ENCODE data around the gene CERS4.
"Not testable (repeated sequence)": the region's sequence is repeated elsewhere in the genome, so short reads cannot be mapped to it uniquely, and the experiment has no call there.

Gene CERS4

GRCh38 chr19:8208922-8209461 is at the start of gene CERS4:
Gene CERS4, plus strand, starts transcription at chr19:8209370. Its CDS starts 41,707 bp downstream, at chr19:8251077.
- peak; percentile 54 for FAIRE-seq
- peak; percentile 91 for DNase-seq (ENCODE audit: insufficient read length, low spot score)

- DNase-seq (ENCODE audit: insufficient read length, low spot score) (peak; percentile 9), FAIRE-seq (peak; percentile 65)
Measured at GRCh38 chr19:8161135-8161646, 48.0 kb upstream of the CERS4 start.

DNA sequence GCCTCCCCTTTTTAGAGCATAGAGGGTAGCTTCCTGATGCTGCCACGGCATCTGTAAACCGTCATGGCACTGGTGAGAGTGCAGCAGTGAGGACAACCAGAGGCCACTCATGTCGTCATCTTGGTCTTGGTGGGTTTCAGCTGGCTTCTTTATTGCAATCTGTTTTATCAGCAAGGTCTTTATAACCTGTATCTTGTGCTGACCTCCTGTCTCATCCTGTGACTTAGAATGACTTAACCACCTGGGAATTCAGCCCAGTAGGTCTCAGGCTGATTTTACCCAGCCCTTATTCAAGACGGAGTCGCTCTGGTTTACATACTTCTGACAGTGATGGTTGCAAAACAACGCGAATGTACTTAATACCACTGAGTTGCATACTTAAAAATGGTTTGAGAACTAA is 45.4 kb upstream of the CERS4 start:
- DNase-seq (ENCODE audit: insufficient read length, low spot score) (no peak), FAIRE-seq (no peak)

- no peak for FAIRE-seq
- DNase-seq (ENCODE audit: insufficient read length, low spot score), result no peak
Measured at GRCh38 chr19:8167985-8168384, 41.2 kb upstream of the CERS4 start.

- DNase-seq (ENCODE audit: insufficient read length, low spot score) (no peak), FAIRE-seq (no peak)
Measured at GRCh38 chr19:8168537-8168936, 40.6 kb upstream of the CERS4 start.

GRCh38 chr19:8174706-8175105 is 34.5 kb upstream of the CERS4 start:
- FAIRE-seq, result no peak

GRCh38 chr19:8180018-8180417 is 29.2 kb upstream of the CERS4 start:
- no peak for FAIRE-seq

More at GRCh38 chr19:8174706-8175105, 34.5 kb upstream of the CERS4 start:
- no peak for DNase-seq (ENCODE audit: insufficient read length, low spot score)

GRCh38 chr19:8184274-8184673 is 24.9 kb upstream of the CERS4 start:
- FAIRE-seq, result no peak
- DNase-seq (ENCODE audit: insufficient read length, low spot score), result no peak

More at GRCh38 chr19:8180018-8180417, 29.2 kb upstream of the CERS4 start:
- no peak for DNase-seq (ENCODE audit: insufficient read length, low spot score)

DNA sequence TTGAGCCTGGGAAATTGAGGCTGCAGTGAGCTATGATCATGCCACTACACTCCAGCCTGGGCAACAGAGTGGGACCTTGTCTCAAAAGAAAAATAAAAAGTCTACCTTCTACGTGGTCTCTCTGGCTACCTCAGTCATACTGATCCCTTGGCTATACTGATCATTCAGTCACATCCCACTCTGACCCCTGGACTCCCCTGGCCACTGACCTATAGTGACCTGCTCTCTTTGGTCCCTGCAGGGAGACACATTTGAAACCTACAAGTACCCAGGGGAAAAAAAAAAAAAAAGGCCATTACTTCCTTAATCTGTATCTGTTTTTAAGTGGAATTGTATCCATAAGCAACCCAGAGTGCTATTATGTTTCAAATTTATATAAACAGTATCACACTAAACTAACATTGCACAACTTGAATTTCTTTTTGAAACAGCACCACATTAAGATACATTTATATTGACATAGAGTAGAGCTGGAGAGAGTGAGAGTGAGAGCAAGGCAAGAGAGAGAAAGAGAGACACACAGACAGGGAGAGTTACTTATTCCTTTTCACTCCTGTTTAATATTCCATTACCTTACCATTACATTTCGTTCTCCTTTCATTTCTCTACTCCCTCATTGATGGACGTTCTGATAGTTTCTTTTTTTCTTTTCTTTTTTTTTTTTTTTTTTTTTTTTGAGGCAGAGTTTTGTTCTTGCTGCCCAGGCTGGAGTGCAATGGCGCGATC is 23.7 kb upstream of the CERS4 start:
- DNase-seq (ENCODE audit: insufficient read length, low spot score) (no peak), FAIRE-seq (no peak)

DNA sequence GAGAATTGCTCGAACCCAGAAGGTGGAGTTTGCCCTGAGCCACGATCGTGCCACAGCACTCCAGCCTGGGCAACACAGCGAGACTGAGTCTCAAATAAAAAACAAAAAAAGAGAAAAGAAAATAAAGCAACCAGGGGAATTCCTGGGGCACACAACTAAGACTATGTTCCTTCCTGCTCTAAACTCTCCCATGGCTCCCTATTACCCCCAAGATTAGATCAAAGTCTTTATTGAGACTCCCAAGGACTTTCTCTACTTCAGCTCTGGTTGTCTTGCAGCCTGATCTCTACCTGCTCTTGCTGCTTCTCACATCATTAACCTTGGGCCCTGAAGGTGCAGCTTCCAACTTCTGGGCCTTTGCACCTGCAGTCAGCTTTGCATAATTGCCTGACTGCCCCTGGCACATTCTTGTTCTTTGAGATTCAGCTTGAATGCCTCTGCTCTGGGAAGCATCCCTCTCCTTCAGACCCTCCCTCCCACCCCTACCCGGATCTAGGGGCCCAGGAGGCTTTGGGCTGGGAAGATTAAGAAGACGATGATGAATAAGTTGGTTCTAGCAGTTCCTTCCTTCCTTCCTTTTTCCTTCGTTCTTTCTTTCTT is 16.8 kb upstream of the CERS4 start:
- FAIRE-seq, result peak; percentile 88
- DNase-seq (ENCODE audit: insufficient read length, low spot score), result no peak

- DNase-seq (ENCODE audit: insufficient read length, low spot score) (no peak), FAIRE-seq (no peak)
Measured at GRCh38 chr19:8194528-8195267, 14.5 kb upstream of the CERS4 start.

GRCh38 chr19:8196271-8196927 is 12.8 kb upstream of the CERS4 start:
- DNase-seq (ENCODE audit: insufficient read length, low spot score) (no peak), FAIRE-seq (peak; percentile 88)

DNA sequence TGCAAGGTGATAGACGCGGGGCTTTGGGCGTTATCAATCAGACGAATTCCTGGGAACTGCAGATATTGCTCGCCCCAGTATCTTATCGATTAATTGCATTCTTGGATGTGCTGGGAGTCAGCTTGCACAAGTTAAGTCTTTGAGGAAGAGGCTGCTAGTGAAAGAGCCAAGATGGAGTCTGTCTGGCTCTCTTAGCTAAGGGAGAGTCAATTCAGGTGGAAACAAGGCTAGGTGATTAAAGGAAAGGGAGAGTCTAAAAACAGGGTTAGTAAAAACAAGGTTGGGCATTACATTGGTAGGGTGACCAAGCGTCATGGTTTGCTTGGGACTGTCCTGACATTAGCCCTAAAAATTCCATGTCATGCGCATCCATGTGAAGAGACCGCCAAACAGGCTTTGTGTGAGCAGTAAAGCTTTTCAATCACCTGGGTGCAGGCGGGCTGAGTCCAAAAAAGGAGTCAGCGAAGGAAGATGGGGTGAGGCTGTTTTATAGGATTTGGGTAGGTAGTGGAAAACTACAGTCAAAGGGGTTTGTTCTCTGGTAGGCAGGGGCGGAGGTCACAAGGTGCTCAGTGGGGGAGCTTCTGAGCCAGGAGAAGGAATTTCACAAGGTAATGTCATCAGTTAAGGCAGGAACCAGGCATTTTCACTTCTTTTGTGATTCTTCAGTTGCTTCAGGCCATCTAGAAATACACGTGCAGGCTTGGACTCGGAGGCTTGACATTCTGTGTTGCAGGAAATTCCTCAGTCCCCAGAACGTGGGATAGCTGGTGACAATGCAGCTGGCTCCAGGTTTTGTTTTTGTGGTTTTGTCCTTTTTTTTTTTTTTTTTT is 5.7 kb upstream of the CERS4 start:
- not testable (repeated sequence) for FAIRE-seq; DNase-seq (ENCODE audit: insufficient read length, low spot score)

GRCh38 chr19:8204961-8205360 is 4.2 kb upstream of the CERS4 start:
- DNase-seq (ENCODE audit: insufficient read length, low spot score), result no peak
- no peak for FAIRE-seq

DNA sequence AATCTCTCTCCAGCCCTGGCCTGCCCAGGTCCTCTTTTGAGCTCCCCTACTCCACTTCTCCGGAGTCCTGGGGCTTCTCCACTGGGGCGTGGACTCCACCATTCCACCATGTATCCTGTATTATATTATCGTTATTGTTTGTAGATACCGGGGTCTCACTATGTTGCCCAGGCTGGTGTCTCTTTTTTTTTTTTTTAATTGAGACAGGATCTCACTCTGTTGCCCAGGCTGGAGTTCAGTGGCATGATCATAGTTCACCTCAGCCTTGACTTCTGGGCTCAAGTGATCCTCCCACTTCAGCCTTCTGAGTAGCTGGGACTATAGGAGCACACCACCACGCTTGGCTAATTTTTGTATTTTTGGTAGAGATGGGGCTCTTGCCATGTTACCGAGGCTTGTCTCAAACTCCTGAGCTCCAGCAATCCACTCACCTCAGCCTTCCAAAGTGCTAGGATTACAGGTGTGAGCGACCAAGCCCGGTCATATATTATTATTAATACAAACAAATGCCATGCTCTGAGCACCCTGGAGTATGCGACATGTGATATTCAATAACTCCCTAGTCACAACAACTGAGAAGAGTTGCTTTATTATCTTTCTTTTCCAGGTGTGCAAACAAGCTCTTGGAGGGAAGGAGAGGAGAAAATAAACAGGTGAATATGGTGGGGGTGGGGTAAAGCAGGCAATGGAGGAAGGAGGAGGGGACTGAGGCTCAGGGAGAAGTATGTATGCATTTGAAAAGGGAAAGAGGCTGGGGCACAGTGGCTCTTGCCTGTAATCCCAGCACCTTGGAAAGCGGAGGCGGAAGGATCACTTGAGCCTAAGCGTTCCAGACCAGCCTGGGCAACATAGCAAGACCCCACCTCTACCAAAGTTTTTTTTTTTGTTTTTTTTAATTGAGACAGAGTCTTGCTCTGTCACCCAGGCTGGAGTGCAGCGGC is 2.8 kb upstream of the CERS4 start:
- DNase-seq (ENCODE audit: insufficient read length, low spot score) (no peak), FAIRE-seq (no peak)

GRCh38 chr19:8207326-8207725 is 1.8 kb upstream of the CERS4 start:
- FAIRE-seq; DNase-seq (ENCODE audit: insufficient read length, low spot score): not testable (repeated sequence)

DNA sequence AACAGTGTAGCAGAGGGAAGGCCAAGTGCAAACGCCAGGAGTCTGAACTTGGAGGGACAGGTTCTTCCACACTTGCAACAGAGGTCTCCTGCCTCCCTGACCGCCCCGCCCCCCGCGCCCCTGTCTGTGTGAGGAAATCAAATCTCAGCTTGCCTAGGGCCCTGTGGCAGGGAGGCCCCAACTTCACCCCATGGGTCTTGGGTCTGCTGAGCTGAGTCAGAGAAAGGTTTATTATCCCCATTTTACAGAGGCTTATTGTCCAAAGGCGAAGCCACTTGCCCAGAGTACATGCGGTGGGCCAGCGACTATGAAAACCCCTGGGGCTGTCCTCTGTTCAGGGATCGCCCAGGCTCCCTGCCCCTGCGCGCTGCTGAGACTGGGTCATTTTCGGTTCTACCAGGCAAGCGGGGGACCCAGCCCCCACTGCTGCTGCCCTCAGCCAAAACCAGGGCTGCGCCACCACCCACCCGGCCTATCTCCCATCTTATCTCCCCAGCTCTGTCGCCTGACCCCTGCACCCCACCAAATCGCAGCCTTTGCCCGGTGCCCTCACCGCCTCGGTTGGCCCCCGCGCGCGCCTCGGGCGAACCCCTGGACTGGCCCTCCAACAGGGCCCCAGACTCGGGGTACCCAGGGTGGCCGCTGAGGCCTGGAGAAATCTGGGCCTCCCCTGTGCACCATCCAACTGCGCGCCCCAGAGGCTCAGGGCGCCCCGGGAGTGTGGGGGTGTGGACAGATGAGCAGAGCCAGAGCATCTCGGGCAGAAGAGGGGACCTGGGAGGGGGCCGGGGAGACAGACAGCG is 850 bp upstream of the CERS4 start:
- no peak for DNase-seq (ENCODE audit: insufficient read length, low spot score)
- FAIRE-seq, result no peak
